Heart left ventricle (tissue), 16 donors: ENCODE results near the gene NAPB. TPM values are rescaled to one million over a fixed set of nuclear protein-coding genes. Genes with fewer than 3 reads are reported as not detected.

ENCODE experiments used
- ATAC-seq, 4 donors: fragments of 200-7000 bp; cut with Tn5 transposase; one replicate each; pipeline ENCODE4 v1.9.1; 2020 to 2022; ENCODE audit warnings: moderate library complexity in 4 of 4, mild to moderate bottlenecking in 3 of 4, moderate number of reproducible peaks in 1 of 4
- DNase-seq, 5 donors: peaks; one replicate each; pipeline ENCODE4 v3.0.0-alpha.2; 2020
- H3K27ac ChIP-seq, 12 donors: fragments of 200-600 bp; sonication (generic) in 4 of 12; one replicate each; pipeline versions ENCODE4 v1.5.0 to v1.8.0; 2016 to 2022; ENCODE audit warnings: mild to moderate bottlenecking in 2 of 12
- H3K27me3 ChIP-seq, 9 donors: fragments of 200-600 bp; sonication (generic) in 2 of 9; one replicate each; pipeline versions ENCODE4 v1.5.1 to v1.8.0; 2016 to 2022; ENCODE audit warnings: mild to moderate bottlenecking in 3 of 9
- H3K36me3 ChIP-seq, 9 donors: fragments of 200-600 bp; sonication (generic) in 2 of 9; one replicate each; pipeline versions ENCODE4 v1.5.0 to v1.8.0; 2018 to 2022; ENCODE audit warnings: mild to moderate bottlenecking in 2 of 9
- H3K4me1 ChIP-seq, 12 donors: fragments of 200-600 bp; sonication (generic) in 4 of 12; one replicate each; pipeline versions ENCODE4 v1.5.0 to v1.8.0; 2016 to 2022; ENCODE audit warnings: mild to moderate bottlenecking in 3 of 12
- H3K4me3 ChIP-seq, 12 donors: fragments of 200-600 bp; sonication (generic) in 4 of 12; one replicate each; pipeline versions ENCODE4 v1.5.0 to v1.8.0; 2017 to 2022; ENCODE audit warnings: mild to moderate bottlenecking in 9 of 12, moderate library complexity in 4 of 12
- H3K9me3 ChIP-seq, 12 donors: fragments of 200-600 bp; sonication (generic) in 4 of 12; one replicate each; pipeline versions ENCODE4 v1.5.0 to v1.8.0; 2016 to 2022; ENCODE audit warnings: mild to moderate bottlenecking in 1 of 12
- CTCF ChIP-seq, 12 donors: fragments of 200-600 bp; sonication (generic) in 4 of 12; IDR thresholded peaks; one replicate each; pipeline versions ENCODE4 v1.5.0 to v1.8.0; 2018 to 2022; ENCODE audit warnings: antibody characterized with exemption in 12 of 12, mild to moderate bottlenecking in 5 of 12
- POLR2A ChIP-seq, 2 donors: fragments of 450-650 bp; IDR thresholded peaks; one replicate each; pipeline ENCODE4 v1.6.1; 2017; ENCODE audit warnings: antibody characterized with exemption in 2 of 2, mild to moderate bottlenecking in 2 of 2, moderate library complexity in 2 of 2
- WGBS, 4 donors: extraction: QIAGEN DNeasy Blood & Tissue Kit in 2 of 4; methylation state at CpG; one replicate each; pipeline versions ENCODE4 v1.1.5 to v1.1.7; 2013 to 2018; 5-methylcytosine and 5-hydroxymethylcytosine counted together
- intact Hi-C, 10 donors: fragments of 100-400 bp; cut with DNase I; formaldehyde crosslinking; loops; one replicate each; pipeline versions ENCODE4 v1.11.1 to v1.14.2; 2022
- polyA plus RNA-seq, 2 donors: library from polyadenylated mRNA; stranded (reverse); fragments of 200-250 nt; gene quantifications; one replicate each; pipeline ENCODE4 v1.2.3, GENCODE V29; 2013
- total RNA-seq, 9 donors: library from RNA; depleted of rRNA in 2 of 9; stranded (reverse); fragments of >200 nt in 2 of 9; fragmentation: NEBNext Ultra II Directional in 3 of 9; extraction: Animal tissue kit (Norgen Biotek cat#: 25700) in 3 of 9; gene quantifications; one replicate each; pipeline versions ENCODE4 v1.1.0 to v1.2.4, GENCODE V29; 2016 to 2023
- donor health status: ischemic (EF 13 %, LVEDD 7.1; RV severe dilation, severe dysfunction).
- donor health status: healthy with polysubstance abuse.
- donor health status: DM: no; HTN: yes; CAD: no.
- donor health status: DM: no; HTN: no; CAD: no.
- donor health status: ischemic (EF 25% LVEDD 6.9; RV normal size, moderate dysfunction).
- donor health status: ischemic (EF 25% LVEDD 5.7; RV mildly dilated, moderate dysfunction).
- donor health status: healthy.
- donor health status: DM: yes; HTN: yes; CAD: no.
- donor health status: ischemic (EF 35%, LVEDD 5.7; RV mildly dilated, moderate dysfunction).
- donor health status: nonischemic (EF 11% LVEDD 7.7; RV severe dilation, severe dysfunction).
- donor health status: DM: yes; HTN: yes; CAD: no.
- donor health status: PGD.
- donor health status: ischemic (EF 29% LVEDD 5.4; RV normal size, mild dysfunction).
- donor health status: nonischemic (EF 23%, LVEDD 6.1; RV moderate dilation, normal function).

Gene NAPB
- total and polyA plus RNA-seq, 11 donors, result 2.8 to 8.4 (median 4.7) TPM

- Histone ChIP-seq H3K9me3 (no peaks in the 10 kb centered on the region), H3K4me3 (peak overlapping the region; percentile 69 to 94 (median 86)), H3K27me3 (no peaks in the 10 kb centered on the region), H3K4me1 (peaks cover 3 to 77% (median 60%) of the 10 kb centered on the region in 12 donors), H3K36me3 (peaks cover 0 to 35% (median 30%) of the 10 kb centered on the region in 9 donors), H3K27ac (peak overlapping the region; percentile 84 to 100 (median 100))
- peak in 3 of 5 donors; percentile 40 to 69 (median 66) for DNase-seq
- TF ChIP-seq CTCF (IDR thresholded peaks at IDR 0.05) (peak in 1 of 12 donors; percentile 8), POLR2A (IDR thresholded peaks at IDR 0.05) (no peak)
- ATAC-seq, result peak in 2 of 4 donors; percentile 21 to 25
- intact Hi-C loops, result loop anchor here in 9 of 10 donors (2.0 to 10.0 kb wide), 10 partner anchors 35 to 275 kb away; partner anchors contain the start of genes NAPB (in 4 of the 9), CST9 (in 2 of the 9) and CST3 (in 1 of the 9)
- WGBS, 4 donors, result 2 to 5% (median 3%) methylated on average over 34 to 50 of the region's 50 CpGs
Observed at GRCh38 chr20:23362392-23363256, 58.7 kb downstream of the NAPB start.

- intact Hi-C loops, result loop anchor here in 9 of 10 donors (2.0 to 10.0 kb wide), 10 partner anchors 36 to 276 kb away; partner anchors contain the start of genes NAPB (in 4 of the 9), CST9 (in 2 of the 9) and CST3 (in 1 of the 9)
- Histone ChIP-seq H3K27me3 (no peaks in the 10 kb centered on the region), H3K36me3 (peaks cover 0 to 27% (median 22%) of the 10 kb centered on the region in 9 donors), H3K4me1 (peaks cover 3 to 77% (median 56%) of the 10 kb centered on the region in 12 donors), H3K4me3 (peak within 1 kb of the TSS; percentile 69 to 94 (median 86)), H3K27ac (peak within 1 kb of the TSS; percentile 95 to 100 (median 100)), H3K9me3 (no peaks in the 10 kb centered on the region)
- ATAC-seq (peak; percentile 82 to 93 (median 86)), DNase-seq (peak; percentile 98 to 99 (median 99))
- 0 to 2% (median 1%) methylated on average over 51 to 114 of the region's 114 CpGs for WGBS, 4 donors
- TF ChIP-seq POLR2A (IDR thresholded peaks at IDR 0.05), result peak; percentile 87 to 89
- peak in 7 of 12 donors; percentile 5 to 23 (median 15) for TF ChIP-seq CTCF (IDR thresholded peaks at IDR 0.05)
Observed at GRCh38 chr20:23361476-23362391, 59.6 kb downstream of the NAPB start, which contains the start of gene GZF1. Gene GZF1 (plus strand): TSS chr20:23362182. CDS start chr20:23364384, 2,202 bp downstream.

- Histone ChIP-seq H3K36me3 (peaks cover 0 to 21% (median 18%) of the 10 kb centered on the region in 9 donors), H3K4me1 (peaks cover 3 to 74% (median 51%) of the 10 kb centered on the region in 12 donors), H3K27ac (peak overlapping the region; percentile 95 to 100 (median 100)), H3K27me3 (no peaks in the 10 kb centered on the region), H3K9me3 (no peaks in the 10 kb centered on the region), H3K4me3 (peak overlapping the region; percentile 24 to 94 (median 84))
- TF ChIP-seq CTCF (IDR thresholded peaks at IDR 0.05) (no peak), POLR2A (IDR thresholded peaks at IDR 0.05) (no peak)
- ATAC-seq (no peak), DNase-seq (no peak)
- intact Hi-C loops, result loop anchor here in 9 of 10 donors (5.0 to 10.0 kb wide), 9 partner anchors 36 to 276 kb away; partner anchors contain the start of genes NAPB (in 4 of the 9), CST9 (in 2 of the 9) and CST3 (in 1 of the 9)
- 2 to 5% (median 4%) methylated on average over 8 of the region's 8 CpGs for WGBS, 4 donors
Observed at GRCh38 chr20:23361119-23361475, 60.2 kb downstream of the NAPB start.
